Measurements from ENCODE around the gene SV2C.
"Not testable (repeated sequence)": the region's sequence is repeated elsewhere in the genome, so short reads cannot be mapped to it uniquely, and the experiment has no call there.

The SV2C gene

GRCh38 chr5:76367623-76368371 is 284.6 kb downstream of the SV2C start:
- peaks cover 3% of the 10 kb centered on the region for H3K27me3 Mint-ChIP-seq
- DNase-seq (ENCODE audit: low spot score in 2 of 2), result no peak
- no peaks in the 10 kb centered on the region for H3K9me3 Mint-ChIP-seq
- ATAC-seq (ENCODE audit: low read depth), result no peak
- H3K4me3 Mint-ChIP-seq, result no peak overlapping the region
- H3K36me3 Mint-ChIP-seq, result no peaks in the 10 kb centered on the region
- H3K4me1 Mint-ChIP-seq, result no peaks in the 10 kb centered on the region
- H3K27ac Mint-ChIP-seq, result no peak overlapping the region

GRCh38 chr5:76368941-76369340 is 285.8 kb downstream of the SV2C start:
- no peaks in the 10 kb centered on the region for H3K9me3 Mint-ChIP-seq
- no peak overlapping the region for H3K27ac Mint-ChIP-seq
- ATAC-seq (ENCODE audit: low read depth) (no peak), DNase-seq (ENCODE audit: low spot score in 2 of 2) (no peak)
- H3K36me3 Mint-ChIP-seq, result no peaks in the 10 kb centered on the region
- H3K27me3 Mint-ChIP-seq, result peaks cover 3% of the 10 kb centered on the region
- H3K4me3 Mint-ChIP-seq, result no peak overlapping the region
- no peaks in the 10 kb centered on the region for H3K4me1 Mint-ChIP-seq

GRCh38 chr5:76369668-76370067 is 286.5 kb downstream of the SV2C start:
- H3K9me3 Mint-ChIP-seq; H3K27ac Mint-ChIP-seq; H3K4me3 Mint-ChIP-seq; H3K27me3 Mint-ChIP-seq; DNase-seq (ENCODE audit: low spot score in 2 of 2); H3K36me3 Mint-ChIP-seq; H3K4me1 Mint-ChIP-seq; ATAC-seq (ENCODE audit: low read depth): not testable (repeated sequence)

- ATAC-seq (ENCODE audit: low read depth) (no peak), DNase-seq (ENCODE audit: low spot score in 2 of 2) (no peak)
- H3K36me3 Mint-ChIP-seq, result no peaks in the 10 kb centered on the region
- no peak overlapping the region for H3K4me3 Mint-ChIP-seq
- H3K27ac Mint-ChIP-seq, result no peak overlapping the region
- peaks cover 3% of the 10 kb centered on the region for H3K27me3 Mint-ChIP-seq
- no peaks in the 10 kb centered on the region for H3K4me1 Mint-ChIP-seq
- H3K9me3 Mint-ChIP-seq, result no peaks in the 10 kb centered on the region
These were observed 288.8 kb downstream of the SV2C start for GRCh38 chr5:76371960-76372322.

- Mint-ChIP-seq H3K36me3 (no peaks in the 10 kb centered on the region), H3K27me3 (peaks cover 3% of the 10 kb centered on the region), H3K4me1 (no peaks in the 10 kb centered on the region), H3K4me3 (no peak overlapping the region), H3K27ac (no peak overlapping the region), H3K9me3 (no peaks in the 10 kb centered on the region)
- ATAC-seq (ENCODE audit: low read depth) (no peak), DNase-seq (ENCODE audit: low spot score in 2 of 2) (no peak)
These were observed 289.3 kb downstream of the SV2C start for GRCh38 chr5:76372323-76373054.

GRCh38 chr5:76376148-76376865 is 293.1 kb downstream of the SV2C start:
- H3K4me1 Mint-ChIP-seq, result no peaks in the 10 kb centered on the region
- no peaks in the 10 kb centered on the region for H3K36me3 Mint-ChIP-seq
- H3K27me3 Mint-ChIP-seq, result peaks cover 3% of the 10 kb centered on the region
- H3K4me3 Mint-ChIP-seq, result no peak overlapping the region
- DNase-seq (ENCODE audit: low spot score in 2 of 2) (no peak), ATAC-seq (ENCODE audit: low read depth) (no peak)
- H3K27ac Mint-ChIP-seq, result no peak overlapping the region
- no peaks in the 10 kb centered on the region for H3K9me3 Mint-ChIP-seq

GRCh38 chr5:76376866-76377230 is 293.7 kb downstream of the SV2C start:
- H3K36me3 Mint-ChIP-seq, result no peaks in the 10 kb centered on the region
- no peak overlapping the region for H3K27ac Mint-ChIP-seq
- ATAC-seq (ENCODE audit: low read depth) (no peak), DNase-seq (ENCODE audit: low spot score in 2 of 2) (no peak)
- no peaks in the 10 kb centered on the region for H3K9me3 Mint-ChIP-seq
- peaks cover 3% of the 10 kb centered on the region for H3K27me3 Mint-ChIP-seq
- no peaks in the 10 kb centered on the region for H3K4me1 Mint-ChIP-seq
- no peak overlapping the region for H3K4me3 Mint-ChIP-seq

- no peak for DNase-seq (ENCODE audit: low spot score in 2 of 2)
- Mint-ChIP-seq H3K4me3 (no peak overlapping the region), H3K27me3 (peaks cover 3% of the 10 kb centered on the region), H3K27ac (no peak overlapping the region), H3K36me3 (no peaks in the 10 kb centered on the region), H3K9me3 (no peaks in the 10 kb centered on the region), H3K4me1 (no peaks in the 10 kb centered on the region)
- no peak for ATAC-seq (ENCODE audit: low read depth)
These were observed 295.2 kb downstream of the SV2C start for GRCh38 chr5:76378355-76378754.

GRCh38 chr5:76379316-76379715 is 296.1 kb downstream of the SV2C start:
- H3K27me3 Mint-ChIP-seq, result peaks cover 3% of the 10 kb centered on the region
- no peaks in the 10 kb centered on the region for H3K9me3 Mint-ChIP-seq
- DNase-seq (ENCODE audit: low spot score in 2 of 2), result no peak
- H3K4me1 Mint-ChIP-seq, result no peaks in the 10 kb centered on the region
- no peak for ATAC-seq (ENCODE audit: low read depth)
- H3K27ac Mint-ChIP-seq, result no peak overlapping the region
- no peaks in the 10 kb centered on the region for H3K36me3 Mint-ChIP-seq
- H3K4me3 Mint-ChIP-seq, result no peak overlapping the region

- peaks cover 3% of the 10 kb centered on the region for H3K27me3 Mint-ChIP-seq
- no peak overlapping the region for H3K27ac Mint-ChIP-seq
- no peaks in the 10 kb centered on the region for H3K9me3 Mint-ChIP-seq
- no peaks in the 10 kb centered on the region for H3K36me3 Mint-ChIP-seq
- no peak overlapping the region for H3K4me3 Mint-ChIP-seq
- ATAC-seq (ENCODE audit: low read depth), result no peak
- DNase-seq (ENCODE audit: low spot score in 2 of 2), result no peak
- H3K4me1 Mint-ChIP-seq, result no peaks in the 10 kb centered on the region
These were observed 296.7 kb downstream of the SV2C start for GRCh38 chr5:76379855-76380254.

- no peak overlapping the region for H3K27ac Mint-ChIP-seq
- peaks cover 3% of the 10 kb centered on the region for H3K27me3 Mint-ChIP-seq
- H3K4me3 Mint-ChIP-seq, result no peak overlapping the region
- DNase-seq (ENCODE audit: low spot score in 2 of 2) (no peak), ATAC-seq (ENCODE audit: low read depth) (no peak)
- no peaks in the 10 kb centered on the region for H3K9me3 Mint-ChIP-seq
- H3K4me1 Mint-ChIP-seq, result no peaks in the 10 kb centered on the region
- no peaks in the 10 kb centered on the region for H3K36me3 Mint-ChIP-seq
These were observed 297.3 kb downstream of the SV2C start for GRCh38 chr5:76380346-76381066.

- no peak overlapping the region for H3K27ac Mint-ChIP-seq
- no peak for DNase-seq (ENCODE audit: low spot score in 2 of 2)
- ATAC-seq (ENCODE audit: low read depth), result no peak
- H3K9me3 Mint-ChIP-seq, result no peaks in the 10 kb centered on the region
- H3K4me1 Mint-ChIP-seq, result no peaks in the 10 kb centered on the region
- H3K36me3 Mint-ChIP-seq, result no peaks in the 10 kb centered on the region
- no peak overlapping the region for H3K4me3 Mint-ChIP-seq
- H3K27me3 Mint-ChIP-seq, result peaks cover 2% of the 10 kb centered on the region
These were observed 300.1 kb downstream of the SV2C start for GRCh38 chr5:76383126-76383832.

- Mint-ChIP-seq H3K36me3 (no peaks in the 10 kb centered on the region), H3K9me3 (no peaks in the 10 kb centered on the region), H3K27me3 (peaks cover 1% of the 10 kb centered on the region), H3K4me3 (no peak overlapping the region), H3K4me1 (no peaks in the 10 kb centered on the region), H3K27ac (no peak overlapping the region)
- DNase-seq (ENCODE audit: low spot score in 2 of 2) (no peak), ATAC-seq (ENCODE audit: low read depth) (no peak)
These were observed 301.0 kb downstream of the SV2C start for GRCh38 chr5:76384189-76384588.

Data from memory B cell (primary cell).